ENCODE measurements around the gene DIRAS1. TPM values are rescaled to one million over a fixed set of nuclear protein-coding genes. Genes with fewer than 3 reads are reported as not detected.

DIRAS1 gene
- total and polyA plus RNA-seq, 2 of the 8 experiments (the other 6 are each of a cell fraction or from before 2014, with no cell fraction given), result 20.2 to 22.3 TPM

DNA sequence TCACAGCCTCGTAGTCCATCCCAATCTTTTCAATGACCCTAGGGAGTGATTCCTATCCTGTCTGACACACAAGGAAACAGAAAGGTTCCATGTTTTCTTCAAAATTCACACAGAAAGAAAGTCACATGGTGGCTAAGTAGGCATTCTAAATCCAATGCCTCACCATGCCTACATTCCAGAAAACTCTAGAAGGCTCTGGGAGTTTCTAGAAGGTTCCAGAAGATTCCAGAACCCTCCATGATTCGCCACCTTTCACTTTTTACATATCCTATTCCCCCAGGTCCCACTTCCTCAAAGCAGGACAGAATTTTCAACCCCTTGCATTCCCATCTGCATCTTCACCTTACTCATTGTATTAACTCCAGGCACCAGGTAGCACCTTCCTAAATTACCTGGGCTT is 41.7 kb downstream of the DIRAS1 start (continued):
- TF ChIP-seq CHD7 (IDR thresholded peaks at IDR 0.05; ENCODE audit: insufficient replicate concordance, low read length) (no peak), EZH2 (IDR thresholded peaks at IDR 0.05; ENCODE audit: low read depth, low read length, severe bottlenecking) (no peak), SIRT6 (IDR thresholded peaks at IDR 0.05; ENCODE audit: low read length) (no peak), HDAC6 (IDR thresholded peaks at IDR 0.05; ENCODE audit: low read depth, low read length) (no peak), CHD2 (IDR thresholded peaks at IDR 0.05; ENCODE audit: low read length) (no peak), KDM1A (IDR thresholded peaks at IDR 0.05; ENCODE audit: borderline replicate concordance, low read length) (no peak), RAD21 (IDR thresholded peaks at IDR 0.05 in 1 of 2, conservative IDR thresholded peaks at IDR 0.05 in 1 of 2; ENCODE audit: low read depth in 2 of 2, low read length in 2 of 2) (no peak), PHF8 (conservative IDR thresholded peaks at IDR 0.05; ENCODE audit: low read depth, low read length) (no peak), SP1 (IDR thresholded peaks at IDR 0.05; ENCODE audit: low read depth, low read length) (no peak), MAX (IDR thresholded peaks at IDR 0.05) (no peak), GABPA (IDR thresholded peaks at IDR 0.05; ENCODE audit: borderline replicate concordance, insufficient read depth, low read length) (no peak), SRF (IDR thresholded peaks at IDR 0.05; ENCODE audit: low read depth, low read length) (no peak)

All from H1 (cell line).